HCT116 (cell line): Measurements from ENCODE around the gene ANKRD44. TPM values are rescaled to one million over a fixed set of nuclear protein-coding genes. Genes with fewer than 3 reads are reported as not detected.

Experiments
- ATAC-seq: fragments of 200-7000 bp; cut with Tn5 transposase; 2 replicates; pipeline ENCODE4 v1.9.1; 2020; ENCODE audit warnings: mild to moderate bottlenecking, moderate library complexity
- BruUV-seq: library from RNA; stranded (reverse); fragments of 400-500 nt; replicated peaks from 2 replicates; lab custom pipeline; 2021; lab: Mats Ljungman, UMichigan
- CTCF ChIA-PET: fragments of 300-600 bp; sonication (Branson Sonifier 250); formaldehyde crosslinking; loops from one replicate; lab custom pipeline; 2021; ENCODE audit warnings: antibody characterized with exemption; lab: Charles Lee
- POLR2A ChIA-PET: fragments of 300-600, 350-600 bp; sonication (Branson Sonifier 250); formaldehyde crosslinking; loops from one replicate; lab custom pipeline; 2021; ENCODE audit warnings: antibody characterized with exemption; lab: Charles Lee
- RAD21 ChIA-PET, 2 experiments: fragments of 300-600 bp; sonication (Branson Sonifier 250); formaldehyde crosslinking; loops; one replicate each; lab custom pipeline; 2023; ENCODE audit warnings: low total read pairs in 2 of 2; ENCODE audit not compliant: uncharacterized antibody in 2 of 2, unreplicated experiment in 2 of 2, low non-redundant PET in 1 of 2; lab: Charles Lee
- DNase-seq: peaks from one replicate; pipeline ENCODE4 v3.0.0-alpha.2; 2010; ENCODE audit warnings: low read depth, low spot score
- H2AFZ ChIP-seq: fragments of 200-600 bp; shearing (Covaris generic), sonication (generic); 2 replicates; pipeline ENCODE4 v1.6.1; 2017; ENCODE audit warnings: low read depth, mixed run types, mixed read lengths, antibody characterized with exemption, low read length; ENCODE audit not compliant: poor library complexity, severe bottlenecking
- H3K27ac ChIP-seq: 2 replicates; pipeline ENCODE4 v1.5.1; 2012; ENCODE audit warnings: low read depth, low read length
- H3K27me3 ChIP-seq: fragments of 200-600 bp; sonication (generic); 2 replicates; pipeline ENCODE4 v1.6.1; 2016; ENCODE audit warnings: mixed run types, low read length, mixed read lengths; ENCODE audit not compliant: insufficient read depth
- H3K36me3 ChIP-seq, 2 experiments: fragments of 200-500 bp in 1 of 2; fragments of 200-600 bp in 1 of 2; sonication (Bioruptor generic) in 1 of 2; sonication (generic) in 1 of 2; 2 replicates each; pipeline versions ENCODE4 v1.5.1 to v1.6.1; 2014 to 2016; ENCODE audit warnings: low read length in 2 of 2, inconsistent platforms in 1 of 2, mixed read lengths in 1 of 2, mixed run types in 1 of 2; ENCODE audit not compliant: insufficient read depth in 2 of 2, control insufficient read depth in 1 of 2
- H3K4me1 ChIP-seq, 2 experiments: fragments of 200-600 bp in 1 of 2; sonication (generic) in 1 of 2; 2 replicates each; pipeline versions ENCODE4 v1.5.1 to v1.6.1; 2012 to 2017; ENCODE audit warnings: low read length in 2 of 2, inconsistent platforms in 1 of 2, mild to moderate bottlenecking in 1 of 2, mixed read lengths in 1 of 2, mixed run types in 1 of 2, moderate library complexity in 1 of 2; ENCODE audit not compliant: insufficient read depth in 2 of 2, control insufficient read depth in 1 of 2
- H3K4me2 ChIP-seq: fragments of 200-600 bp; sonication (generic); 2 replicates; pipeline ENCODE4 v1.6.1; 2017; ENCODE audit warnings: mixed run types, low read length, mixed read lengths
- H3K4me3 ChIP-seq, 2 experiments: fragments of 200-600 bp in 1 of 2; sonication (generic) in 1 of 2; replicated peaks in 1 of 2; 2 replicates each; pipeline ENCODE4 v1.5.1; 2011 to 2016; ENCODE audit warnings: low read length in 2 of 2, control low read depth in 1 of 2, low read depth in 1 of 2, mild to moderate bottlenecking in 1 of 2, mixed read lengths in 1 of 2, mixed run types in 1 of 2
- H3K79me2 ChIP-seq: fragments of 200-600 bp; sonication (generic); 2 replicates; pipeline ENCODE4 v1.6.1; 2017; ENCODE audit warnings: mild to moderate bottlenecking, mixed run types, low read length, moderate library complexity, mixed read lengths; ENCODE audit not compliant: insufficient read depth
- H3K9ac ChIP-seq: fragments of 200-600 bp; sonication (generic); 2 replicates; pipeline ENCODE4 v1.6.1; 2016; ENCODE audit warnings: low read length, mixed read lengths
- H3K9me2 ChIP-seq: fragments of 200-600 bp; sonication (generic), shearing (Covaris generic); 2 replicates; pipeline ENCODE4 v1.6.1; 2017; ENCODE audit warnings: mixed run types, mild to moderate bottlenecking, moderate library complexity; ENCODE audit not compliant: insufficient read depth
- H3K9me3 ChIP-seq, 2 experiments: fragments of 200-500 bp in 1 of 2; fragments of 200-600 bp in 1 of 2; sonication (Bioruptor generic) in 1 of 2; sonication (generic) in 1 of 2; 2 replicates each; pipeline ENCODE4 v1.6.1; 2014 to 2017; ENCODE audit warnings: low read length in 2 of 2, mixed read lengths in 2 of 2, inconsistent platforms in 1 of 2, low read depth in 1 of 2, mild to moderate bottlenecking in 1 of 2, mixed run types in 1 of 2, moderate library complexity in 1 of 2; ENCODE audit not compliant: control insufficient read depth in 1 of 2, insufficient read depth in 1 of 2
- H4K20me1 ChIP-seq: fragments of 200-600 bp; sonication (generic), shearing (Covaris generic); 2 replicates; pipeline ENCODE4 v1.6.1; 2017; ENCODE audit warnings: mixed run types, mild to moderate bottlenecking, moderate library complexity; ENCODE audit not compliant: insufficient read depth
- CBX3 ChIP-seq: IDR thresholded peaks from 2 replicates; pipeline ENCODE4 v1.6.1; 2012; ENCODE audit warnings: low read depth
- CEBPB ChIP-seq: IDR thresholded peaks from 2 replicates; pipeline ENCODE4 v1.6.1; 2012; ENCODE audit warnings: low read depth
- EGR1 ChIP-seq: IDR thresholded peaks from 2 replicates; pipeline ENCODE4 v1.6.1; 2012; ENCODE audit warnings: low read depth
- ELF1 ChIP-seq: IDR thresholded peaks from 2 replicates; pipeline ENCODE4 v1.6.1; 2012; ENCODE audit warnings: low read depth, borderline replicate concordance
- EZH2phosphoT487 ChIP-seq: fragments of 200-600 bp; IDR thresholded peaks from 2 replicates; pipeline ENCODE4 v1.6.1; 2018; ENCODE audit warnings: antibody characterized with exemption, borderline replicate concordance
- FOSL1 ChIP-seq: IDR thresholded peaks from 2 replicates; pipeline ENCODE4 v1.6.1; 2012; ENCODE audit warnings: low read depth
- POLR2AphosphoS5 ChIP-seq: IDR thresholded peaks from 2 replicates; pipeline ENCODE4 v1.6.1; 2011; ENCODE audit warnings: mild to moderate bottlenecking, low read depth, low read length, moderate library complexity
- RAD21 ChIP-seq: IDR thresholded peaks from 2 replicates; pipeline ENCODE4 v1.6.1; 2012; ENCODE audit warnings: low read depth, mild to moderate bottlenecking
- SIN3A ChIP-seq: IDR thresholded peaks from 2 replicates; pipeline ENCODE4 v1.6.1; 2012; ENCODE audit warnings: low read depth
- SRF ChIP-seq: IDR thresholded peaks from 2 replicates; pipeline ENCODE4 v1.6.1; 2012; ENCODE audit warnings: low read depth
- YY1 ChIP-seq: IDR thresholded peaks from 2 replicates; pipeline ENCODE4 v1.6.1; 2011; ENCODE audit warnings: low read length, low read depth, moderate library complexity, mild to moderate bottlenecking; ENCODE audit not compliant: insufficient replicate concordance; ENCODE audit errors: extremely low read depth
- ZFX ChIP-seq: fragments of 450-650 bp; IDR thresholded peaks from 2 replicates; pipeline ENCODE4 v1.6.1; 2017
- ZNF274 ChIP-seq: fragments of 200-500 bp; sonication (Bioruptor generic); IDR thresholded peaks from 2 replicates; pipeline ENCODE4 v1.6.1; 2014; ENCODE audit warnings: mild to moderate bottlenecking, low read depth, low read length, inconsistent platforms
- intact Hi-C: fragments of 100-400 bp; cut with micrococcal nuclease; formaldehyde crosslinking; loops from 2 replicates; pipeline ENCODE4 v1.10.0; 2022
- total RNA-seq: library from RNA; stranded (reverse); gene quantifications from one replicate; pipeline ENCODE4 v1.2.1, GENCODE V29; 2021; ENCODE audit not compliant: unreplicated experiment
- TF ChIP-seq, protein P1 (sequence below): IDR thresholded peaks from 2 replicates; pipeline ENCODE4 v1.6.1; 2011; ENCODE audit warnings: mild to moderate bottlenecking, low read length, moderate library complexity; ENCODE audit not compliant: insufficient replicate concordance; ENCODE audit errors: extremely low read depth
- TF ChIP-seq, protein P2 (sequence below), 3 experiments: fragments of 200-600 bp in 1 of 3; sonication (generic) in 1 of 3; IDR thresholded peaks in 2 of 3; conservative IDR thresholded peaks in 1 of 3; 2 replicates each; pipeline ENCODE4 v1.5.1; 2012 to 2017; ENCODE audit warnings: low read depth in 2 of 3, low read length in 2 of 3, antibody characterized with exemption in 1 of 3, borderline replicate concordance in 1 of 3, control low read depth in 1 of 3, mild to moderate bottlenecking in 1 of 3, mixed read lengths in 1 of 3, mixed run types in 1 of 3, moderate library complexity in 1 of 3; ENCODE audit not compliant: insufficient read depth in 1 of 3
- TF ChIP-seq, protein P3 (sequence below): IDR thresholded peaks from 2 replicates; pipeline ENCODE4 v1.6.1; 2012
- TF ChIP-seq, protein P4 (sequence below): IDR thresholded peaks from 2 replicates; pipeline ENCODE4 v1.6.1; 2012

The ANKRD44 gene
- total RNA-seq, 1 experiment from 2014 or later, result 2.7 TPM

DNA sequence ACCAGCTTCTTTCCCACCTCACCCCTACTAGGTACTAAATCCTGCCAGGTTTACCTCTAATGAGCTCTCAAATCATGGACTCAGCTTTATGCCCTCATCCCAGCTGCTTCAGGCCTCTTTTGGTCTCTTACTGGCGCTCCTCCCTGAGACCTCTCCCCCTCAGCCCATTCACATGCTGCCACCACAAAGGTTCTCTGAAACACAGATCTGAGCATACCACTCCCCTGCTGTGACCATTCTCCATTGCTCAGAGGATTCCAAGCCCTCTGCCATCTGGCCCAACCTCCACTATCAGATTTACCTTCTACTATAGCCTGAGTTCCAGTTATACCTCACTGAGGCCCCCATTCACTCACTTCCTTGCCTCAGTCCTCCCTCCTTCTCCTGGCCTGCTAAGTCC lies 174.8 kb downstream of the ANKRD44 start:
- BruUV-seq, result no TSS peak
- H4K20me1 ChIP-seq, result no peaks in the 10 kb centered on the region
- H3K9me2 ChIP-seq, result no peaks in the 10 kb centered on the region
- intact Hi-C loops, result no loop called here
- no peaks in the 10 kb centered on the region for H3K79me2 ChIP-seq
- no peak overlapping the region for H2AFZ ChIP-seq
- H3K9me3 ChIP-seq, result no peaks in the 10 kb centered on the region
- ChIA-PET CTCF (no interaction called here), RAD21 (no interaction called here), POLR2A (no interaction called here)
- H3K27ac ChIP-seq, result no peak overlapping the region
- H3K36me3 ChIP-seq, result no peaks in the 10 kb centered on the region
- no peak for DNase-seq
- no peak for ATAC-seq
- no peak overlapping the region for H3K4me3 ChIP-seq
- TF ChIP-seq ZNF274 (no peak), POLR2AphosphoS5 (no peak), FOSL1 (no peak), SRF (no peak), ELF1 (no peak), CBX3 (no peak), CEBPB (no peak), SIN3A (no peak), EZH2phosphoT487 (no peak), EGR1 (no peak), YY1 (no peak), ZFX (no peak), RAD21 (no peak)
- TF ChIP-seq, protein P1, sequence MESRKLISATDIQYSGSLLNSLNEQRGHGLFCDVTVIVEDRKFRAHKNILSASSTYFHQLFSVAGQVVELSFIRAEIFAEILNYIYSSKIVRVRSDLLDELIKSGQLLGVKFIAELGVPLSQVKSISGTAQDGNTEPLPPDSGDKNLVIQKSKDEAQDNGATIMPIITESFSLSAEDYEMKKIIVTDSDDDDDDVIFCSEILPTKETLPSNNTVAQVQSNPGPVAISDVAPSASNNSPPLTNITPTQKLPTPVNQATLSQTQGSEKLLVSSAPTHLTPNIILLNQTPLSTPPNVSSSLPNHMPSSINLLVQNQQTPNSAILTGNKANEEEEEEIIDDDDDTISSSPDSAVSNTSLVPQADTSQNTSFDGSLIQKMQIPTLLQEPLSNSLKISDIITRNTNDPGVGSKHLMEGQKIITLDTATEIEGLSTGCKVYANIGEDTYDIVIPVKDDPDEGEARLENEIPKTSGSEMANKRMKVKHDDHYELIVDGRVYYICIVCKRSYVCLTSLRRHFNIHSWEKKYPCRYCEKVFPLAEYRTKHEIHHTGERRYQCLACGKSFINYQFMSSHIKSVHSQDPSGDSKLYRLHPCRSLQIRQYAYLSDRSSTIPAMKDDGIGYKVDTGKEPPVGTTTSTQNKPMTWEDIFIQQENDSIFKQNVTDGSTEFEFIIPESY, result no peak
- TF ChIP-seq, protein P2, sequence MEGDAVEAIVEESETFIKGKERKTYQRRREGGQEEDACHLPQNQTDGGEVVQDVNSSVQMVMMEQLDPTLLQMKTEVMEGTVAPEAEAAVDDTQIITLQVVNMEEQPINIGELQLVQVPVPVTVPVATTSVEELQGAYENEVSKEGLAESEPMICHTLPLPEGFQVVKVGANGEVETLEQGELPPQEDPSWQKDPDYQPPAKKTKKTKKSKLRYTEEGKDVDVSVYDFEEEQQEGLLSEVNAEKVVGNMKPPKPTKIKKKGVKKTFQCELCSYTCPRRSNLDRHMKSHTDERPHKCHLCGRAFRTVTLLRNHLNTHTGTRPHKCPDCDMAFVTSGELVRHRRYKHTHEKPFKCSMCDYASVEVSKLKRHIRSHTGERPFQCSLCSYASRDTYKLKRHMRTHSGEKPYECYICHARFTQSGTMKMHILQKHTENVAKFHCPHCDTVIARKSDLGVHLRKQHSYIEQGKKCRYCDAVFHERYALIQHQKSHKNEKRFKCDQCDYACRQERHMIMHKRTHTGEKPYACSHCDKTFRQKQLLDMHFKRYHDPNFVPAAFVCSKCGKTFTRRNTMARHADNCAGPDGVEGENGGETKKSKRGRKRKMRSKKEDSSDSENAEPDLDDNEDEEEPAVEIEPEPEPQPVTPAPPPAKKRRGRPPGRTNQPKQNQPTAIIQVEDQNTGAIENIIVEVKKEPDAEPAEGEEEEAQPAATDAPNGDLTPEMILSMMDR (IDR thresholded peaks at IDR 0.05 in 2 of 3, conservative IDR thresholded peaks at IDR 0.05 in 1 of 3; ENCODE audit: borderline replicate concordance in 1 of 3, insufficient read depth in 1 of 3, low read depth in 2 of 3, low read length in 2 of 3), result no peak
- TF ChIP-seq, protein P3, sequence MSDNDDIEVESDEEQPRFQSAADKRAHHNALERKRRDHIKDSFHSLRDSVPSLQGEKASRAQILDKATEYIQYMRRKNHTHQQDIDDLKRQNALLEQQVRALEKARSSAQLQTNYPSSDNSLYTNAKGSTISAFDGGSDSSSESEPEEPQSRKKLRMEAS, result no peak
- TF ChIP-seq, protein P4, sequence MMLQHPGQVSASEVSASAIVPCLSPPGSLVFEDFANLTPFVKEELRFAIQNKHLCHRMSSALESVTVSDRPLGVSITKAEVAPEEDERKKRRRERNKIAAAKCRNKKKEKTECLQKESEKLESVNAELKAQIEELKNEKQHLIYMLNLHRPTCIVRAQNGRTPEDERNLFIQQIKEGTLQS, result no peak
- H3K4me2 ChIP-seq, result no peak overlapping the region
- H3K27me3 ChIP-seq, result no peaks in the 10 kb centered on the region
- H3K4me1 ChIP-seq, result peaks cover 0 to 6% of the 10 kb centered on the region in 2 experiments; a peak in 2 of 4 replicates
- H3K9ac ChIP-seq, result no peak overlapping the region
